Measurements from ENCODE around the gene APBA1.

Gene APBA1

DNA sequence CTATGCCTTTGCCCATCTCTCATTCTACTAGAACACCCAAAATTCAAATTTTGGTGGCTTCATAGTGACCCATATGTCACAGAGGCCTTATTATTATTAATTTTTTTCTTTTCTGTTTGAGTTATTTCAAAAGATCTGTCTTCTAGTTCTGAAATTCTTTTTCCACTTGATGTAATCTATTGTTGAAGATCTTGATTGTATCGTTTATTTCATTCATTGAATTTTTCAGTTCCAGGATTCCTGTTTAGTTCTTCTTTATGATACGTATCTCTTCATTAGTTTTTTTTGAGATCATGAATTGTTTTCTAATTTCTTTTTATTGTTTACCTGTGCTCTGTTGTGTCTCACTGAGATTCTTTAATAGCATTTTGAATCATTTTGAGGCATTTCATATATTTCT lies 24.6 kb upstream of the APBA1 start:
- TF ChIP-seq, protein P1, sequence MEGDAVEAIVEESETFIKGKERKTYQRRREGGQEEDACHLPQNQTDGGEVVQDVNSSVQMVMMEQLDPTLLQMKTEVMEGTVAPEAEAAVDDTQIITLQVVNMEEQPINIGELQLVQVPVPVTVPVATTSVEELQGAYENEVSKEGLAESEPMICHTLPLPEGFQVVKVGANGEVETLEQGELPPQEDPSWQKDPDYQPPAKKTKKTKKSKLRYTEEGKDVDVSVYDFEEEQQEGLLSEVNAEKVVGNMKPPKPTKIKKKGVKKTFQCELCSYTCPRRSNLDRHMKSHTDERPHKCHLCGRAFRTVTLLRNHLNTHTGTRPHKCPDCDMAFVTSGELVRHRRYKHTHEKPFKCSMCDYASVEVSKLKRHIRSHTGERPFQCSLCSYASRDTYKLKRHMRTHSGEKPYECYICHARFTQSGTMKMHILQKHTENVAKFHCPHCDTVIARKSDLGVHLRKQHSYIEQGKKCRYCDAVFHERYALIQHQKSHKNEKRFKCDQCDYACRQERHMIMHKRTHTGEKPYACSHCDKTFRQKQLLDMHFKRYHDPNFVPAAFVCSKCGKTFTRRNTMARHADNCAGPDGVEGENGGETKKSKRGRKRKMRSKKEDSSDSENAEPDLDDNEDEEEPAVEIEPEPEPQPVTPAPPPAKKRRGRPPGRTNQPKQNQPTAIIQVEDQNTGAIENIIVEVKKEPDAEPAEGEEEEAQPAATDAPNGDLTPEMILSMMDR (conservative IDR thresholded peaks at IDR 0.05; ENCODE audit: low read length): no peak
- H3K4me3 ChIP-seq (ENCODE audit: low read length): no peak overlapping the region
- no peak for DNase-seq (ENCODE audit: low read depth)

DNA sequence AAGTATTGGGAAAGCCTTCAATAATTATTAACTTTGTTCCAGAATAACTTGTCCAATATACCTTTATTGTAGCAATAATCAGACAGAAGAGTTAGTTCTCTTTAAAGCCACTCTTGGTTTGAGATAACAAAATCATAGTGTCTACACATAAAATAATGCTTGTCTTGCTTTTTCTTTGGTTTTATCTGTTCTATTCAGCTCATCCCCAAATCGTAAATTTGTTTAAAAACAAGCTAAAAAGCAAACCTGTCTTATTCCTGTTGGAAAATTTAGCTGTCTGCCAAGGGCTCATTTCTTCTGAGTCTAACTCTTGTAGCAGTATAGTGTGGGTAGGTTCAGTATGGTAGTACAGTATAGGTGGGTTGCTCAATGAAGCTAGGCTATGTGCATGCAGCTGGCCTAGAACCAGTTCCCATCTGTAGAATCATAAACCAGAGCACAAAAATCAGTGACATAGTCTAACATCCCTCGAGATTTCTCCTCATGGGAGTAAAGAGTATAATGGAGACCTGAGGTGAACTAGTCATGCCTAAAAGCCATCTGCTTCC lies 17.9 kb upstream of the APBA1 start:
- DNase-seq (ENCODE audit: low read depth): no peak
- H3K4me3 ChIP-seq (ENCODE audit: low read length): no peak overlapping the region
- TF ChIP-seq, protein P1 (conservative IDR thresholded peaks at IDR 0.05; ENCODE audit: low read length): no peak

DNA sequence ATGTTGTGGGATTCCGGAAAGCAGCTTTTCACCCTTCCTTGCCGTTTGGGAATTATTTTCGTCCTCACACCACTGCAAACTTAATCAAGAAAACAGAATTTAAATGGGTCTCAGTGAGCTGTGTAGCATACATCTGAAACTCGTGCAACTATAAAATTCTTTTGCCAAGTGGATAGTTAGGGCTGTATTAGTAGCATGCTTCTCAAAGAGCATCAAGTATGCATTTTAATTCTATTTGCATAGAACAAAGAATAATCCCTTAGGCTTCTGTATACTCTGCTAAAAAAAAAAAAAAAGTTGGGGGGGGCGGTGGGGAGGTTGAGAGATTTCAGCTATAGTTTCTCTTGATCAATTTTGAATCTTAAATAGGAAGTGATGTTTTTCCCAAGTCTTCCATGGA lies 11.8 kb upstream of the APBA1 start:
- no peak overlapping the region for H3K4me3 ChIP-seq (ENCODE audit: low read length)
- no peak for DNase-seq (ENCODE audit: low read depth)
- TF ChIP-seq, protein P1 (conservative IDR thresholded peaks at IDR 0.05; ENCODE audit: low read length): no peak

DNA sequence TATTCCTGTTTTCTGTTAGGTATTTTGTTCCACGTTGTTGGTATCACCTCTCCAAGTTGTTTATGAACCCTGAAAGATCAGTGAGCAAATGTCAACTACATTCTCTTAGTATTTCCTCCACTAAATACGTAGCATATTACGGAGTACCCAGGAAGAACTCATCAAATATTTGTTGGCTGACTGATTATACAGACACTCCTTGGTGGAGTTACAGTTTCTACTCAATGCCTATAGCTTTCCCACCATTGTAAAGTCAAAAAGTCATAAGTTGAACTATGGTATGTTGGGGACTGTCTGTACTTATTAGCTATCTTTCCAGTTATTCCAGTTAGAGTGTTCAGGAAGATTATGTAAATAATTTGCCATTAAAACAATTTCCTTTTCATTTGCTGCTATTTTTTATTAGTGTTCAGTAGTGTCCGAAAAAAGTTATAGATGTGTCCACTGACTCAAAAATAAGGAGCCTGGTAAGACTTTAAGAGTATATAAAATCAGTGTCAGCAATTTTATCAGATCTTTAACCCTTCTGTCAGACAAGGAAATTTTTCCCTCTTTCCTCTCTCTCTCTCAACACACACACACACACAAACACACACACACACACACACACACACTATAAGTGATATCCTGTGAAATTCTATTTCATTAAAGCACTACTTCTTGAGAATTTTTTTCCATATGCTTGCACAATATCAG lies 6.8 kb upstream of the APBA1 start:
- TF ChIP-seq, protein P1 (conservative IDR thresholded peaks at IDR 0.05; ENCODE audit: low read length): no peak
- H3K4me3 ChIP-seq (ENCODE audit: low read length): no peak overlapping the region
- no peak for DNase-seq (ENCODE audit: low read depth)

DNA sequence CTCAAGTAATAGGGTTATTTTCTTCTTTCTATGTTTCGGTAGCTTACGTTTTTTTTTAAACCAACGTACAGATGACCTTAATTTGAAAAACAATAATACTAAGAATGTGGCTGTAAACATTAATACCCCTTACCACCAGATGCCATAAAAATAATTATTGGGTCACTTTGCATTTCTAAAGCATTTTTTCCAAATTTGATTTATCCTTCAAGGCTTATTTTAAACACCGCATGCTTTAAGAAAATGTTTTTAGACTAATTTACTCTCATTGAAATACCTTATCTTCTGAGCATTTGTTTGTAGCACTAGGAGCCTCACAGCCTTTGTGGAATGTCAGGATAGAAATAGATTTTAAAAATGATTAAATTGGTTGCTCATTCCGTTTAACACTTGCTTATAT lies 5.8 kb upstream of the APBA1 start:
- H3K4me3 ChIP-seq (ENCODE audit: low read length): no peak overlapping the region
- DNase-seq (ENCODE audit: low read depth): no peak
- TF ChIP-seq, protein P1 (conservative IDR thresholded peaks at IDR 0.05; ENCODE audit: low read length): no peak

DNA sequence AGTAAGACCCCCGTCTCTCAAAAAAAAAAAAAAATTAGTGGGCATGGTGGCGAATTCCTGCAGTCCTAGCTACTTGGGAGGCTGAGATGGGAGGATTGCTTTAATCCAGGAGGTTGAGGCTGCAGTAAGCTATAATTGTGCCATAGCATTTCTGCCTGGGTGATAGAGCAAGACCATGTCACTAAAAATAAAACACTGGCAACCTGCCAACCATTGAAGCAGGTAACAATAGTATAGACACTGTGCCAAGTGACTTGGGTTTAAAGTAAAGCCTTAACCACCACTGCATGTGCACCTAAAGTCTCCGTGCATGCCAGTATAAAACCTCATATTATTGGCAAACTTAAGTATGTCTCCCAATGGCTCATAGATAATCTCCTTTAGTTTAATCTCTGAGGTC lies 3.4 kb upstream of the APBA1 start:
- no peak for DNase-seq (ENCODE audit: low read depth)
- H3K4me3 ChIP-seq (ENCODE audit: low read length): no peak overlapping the region
- TF ChIP-seq, protein P1 (conservative IDR thresholded peaks at IDR 0.05; ENCODE audit: low read length): no peak

DNA sequence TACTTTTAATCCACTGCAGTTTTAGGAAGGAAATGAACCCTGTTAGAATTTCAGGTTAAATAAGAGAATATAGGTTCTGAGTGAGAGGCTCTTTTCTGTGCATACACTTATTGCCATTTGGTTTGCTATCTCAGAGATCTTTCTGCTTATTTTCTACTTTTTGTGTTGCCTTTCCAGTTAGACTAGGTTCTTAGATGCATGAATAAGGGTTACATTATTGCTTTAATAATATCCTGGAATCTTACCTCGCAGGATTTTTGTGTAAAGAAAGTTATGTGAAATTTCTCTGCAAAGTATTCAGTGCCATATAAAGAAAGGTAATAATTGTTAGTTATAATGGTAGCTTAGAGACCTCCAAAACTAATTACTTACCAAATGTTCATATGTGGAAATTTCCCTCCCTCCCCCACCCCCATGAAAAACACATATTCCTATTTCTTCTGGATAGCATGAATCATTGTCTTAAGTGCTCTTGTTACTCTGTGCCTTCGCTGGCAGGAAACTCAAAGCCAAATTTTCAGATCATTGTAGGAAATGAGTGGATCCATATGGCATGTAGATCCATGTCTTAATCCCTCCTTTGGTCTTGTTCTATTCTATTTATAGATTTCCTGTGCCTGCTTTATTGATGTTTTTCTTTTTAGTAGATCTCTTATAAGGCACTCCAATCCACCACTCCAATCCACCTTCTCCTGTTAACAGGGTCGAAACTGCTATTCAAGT lies 2.7 kb upstream of the APBA1 start:
- TF ChIP-seq, protein P1 (conservative IDR thresholded peaks at IDR 0.05; ENCODE audit: low read length): no peak
- DNase-seq (ENCODE audit: low read depth): peak; percentile 90
- H3K4me3 ChIP-seq (ENCODE audit: low read length): no peak overlapping the region

Data from AG10803 (cell line).